Muscle layer of colon (tissue), 2 donors: ENCODE data around the gene ZBTB7A.

Source experiments
- H3K27ac ChIP-seq: one replicate; pipeline ENCODE4 v1.7.0; 2013; ENCODE audit warnings: low read depth, mild to moderate bottlenecking, low read length, moderate library complexity
- H3K27me3 ChIP-seq, 2 donors: one replicate each; pipeline ENCODE4 v1.7.0; 2013; ENCODE audit warnings: low read length in 2 of 2, mild to moderate bottlenecking in 2 of 2; ENCODE audit not compliant: insufficient read depth in 2 of 2, control insufficient read depth in 1 of 2
- H3K36me3 ChIP-seq: one replicate; pipeline ENCODE4 v1.7.0; 2013; ENCODE audit warnings: mild to moderate bottlenecking, low read length; ENCODE audit not compliant: insufficient read depth
- H3K4me1 ChIP-seq: one replicate; pipeline ENCODE4 v1.7.0; 2013; ENCODE audit warnings: mild to moderate bottlenecking, low read length; ENCODE audit not compliant: insufficient read depth
- H3K4me3 ChIP-seq, 2 donors: one replicate each; pipeline ENCODE4 v1.7.0; 2013; ENCODE audit warnings: low read length in 2 of 2, low read depth in 1 of 2, mild to moderate bottlenecking in 1 of 2, moderate library complexity in 1 of 2
- H3K9ac ChIP-seq: one replicate; pipeline ENCODE4 v1.7.0; 2013; ENCODE audit warnings: low read length
- H3K9me3 ChIP-seq: one replicate; pipeline ENCODE4 v1.7.0; 2013; ENCODE audit warnings: mild to moderate bottlenecking, low read length
- donor health status: abdominal sarcoma.
- donor health status: Adenocarcinoma of cecum.

Gene ZBTB7A

DNA sequence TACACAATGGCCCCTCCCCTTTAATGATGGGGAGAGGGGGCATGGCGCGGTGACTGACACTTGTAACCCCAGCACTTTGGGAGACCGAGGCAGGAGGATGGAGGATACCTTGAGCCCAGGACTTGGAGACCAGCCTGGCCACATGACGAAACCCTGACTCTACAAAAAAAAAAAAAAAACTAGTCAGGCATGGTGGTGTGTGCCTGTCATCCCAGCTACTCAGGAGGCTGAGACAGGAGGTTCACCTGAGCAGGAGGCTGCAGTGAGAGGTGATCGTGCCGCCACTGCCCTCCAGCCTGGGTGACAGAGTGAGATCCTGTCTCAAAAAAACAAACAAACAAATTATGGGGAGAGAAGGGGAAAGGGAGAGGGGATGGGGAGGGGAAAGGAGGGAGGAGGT, 13.8 kb upstream of the ZBTB7A start:
- Histone ChIP-seq H3K36me3 (no peaks in the 10 kb centered on the region), H3K4me3 (no peak overlapping the region), H3K9me3 (no peaks in the 10 kb centered on the region), H3K4me1 (peaks cover 18% of the 10 kb centered on the region), H3K27me3 (no peaks in the 10 kb centered on the region), H3K9ac (no peak overlapping the region), H3K27ac (no peak overlapping the region)

DNA sequence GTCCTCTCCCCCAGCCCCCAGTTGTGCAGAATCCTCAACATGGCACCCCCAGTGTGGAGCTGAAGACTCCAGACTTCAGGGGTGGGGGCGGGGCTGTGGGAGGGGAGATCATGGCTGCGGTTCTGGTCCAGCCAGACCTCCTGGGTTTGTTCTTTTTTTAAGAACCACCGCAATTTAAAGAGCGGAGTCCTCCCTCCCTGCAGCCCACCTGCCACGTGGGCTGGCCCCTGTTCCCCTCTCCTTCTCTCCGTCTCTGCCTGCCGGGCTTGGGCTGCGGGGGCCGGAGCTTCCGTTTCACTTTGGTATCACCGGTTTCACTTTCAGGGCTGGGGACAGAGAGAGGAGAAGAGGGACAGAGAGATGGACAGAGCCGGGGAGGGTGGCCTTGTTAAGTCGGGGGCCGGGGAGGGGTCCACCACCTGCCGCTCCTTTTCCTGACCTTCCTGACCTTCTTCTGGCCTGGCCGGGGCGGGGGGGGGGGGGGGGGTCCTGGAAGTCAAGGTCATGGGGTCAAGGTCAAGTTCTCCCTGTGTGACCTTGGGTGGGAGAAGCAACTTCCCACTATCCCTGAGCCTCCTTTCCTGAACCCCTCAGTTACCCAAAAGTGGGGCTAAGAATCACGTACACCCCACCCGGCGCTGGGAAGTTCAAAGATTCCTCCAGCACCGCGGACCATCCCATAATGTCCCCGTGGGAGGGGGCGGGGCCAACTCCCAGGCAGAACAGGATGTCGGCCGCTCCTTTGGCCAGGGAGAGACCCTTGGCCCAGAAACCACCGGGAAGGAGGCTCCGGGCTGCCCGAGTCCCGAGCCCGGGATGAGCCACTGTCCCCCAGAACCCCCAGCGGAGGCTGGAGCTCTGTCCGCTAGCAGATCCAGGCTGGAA, 11.3 kb upstream of the ZBTB7A start:
- H3K9me3 ChIP-seq: no peaks in the 10 kb centered on the region
- H3K9ac ChIP-seq: no peak overlapping the region
- H3K4me1 ChIP-seq: peaks cover 18% of the 10 kb centered on the region
- peak overlapping the region; percentile 80 for H3K27ac ChIP-seq
- H3K4me3 ChIP-seq: peak overlapping the region; percentile 65 to 67
- H3K36me3 ChIP-seq: no peaks in the 10 kb centered on the region
- no peaks in the 10 kb centered on the region for H3K27me3 ChIP-seq

DNA sequence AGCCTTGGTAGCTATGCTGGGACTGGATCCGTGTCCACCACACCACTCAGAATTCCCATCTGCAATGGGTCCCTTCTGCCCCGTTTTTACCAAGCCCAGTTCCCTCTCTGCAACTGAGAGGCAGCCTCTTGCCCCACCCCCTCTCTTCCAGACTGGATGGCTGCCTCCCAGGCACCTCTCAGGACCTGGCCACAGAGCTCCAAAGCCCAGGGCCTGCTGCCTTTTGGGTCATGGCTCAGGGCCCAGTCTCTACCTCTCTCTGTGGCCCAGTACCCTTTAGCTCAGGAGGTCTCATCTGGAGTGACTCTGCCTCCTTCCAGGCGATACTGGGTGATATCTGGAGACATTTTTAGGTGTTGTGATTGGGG, 10.3 kb upstream of the ZBTB7A start:
- no peak overlapping the region for H3K9ac ChIP-seq
- no peaks in the 10 kb centered on the region for H3K27me3 ChIP-seq
- no peaks in the 10 kb centered on the region for H3K36me3 ChIP-seq
- peak overlapping the region; percentile 80 for H3K27ac ChIP-seq
- H3K4me3 ChIP-seq: no peak overlapping the region
- H3K4me1 ChIP-seq: peaks cover 18% of the 10 kb centered on the region
- no peaks in the 10 kb centered on the region for H3K9me3 ChIP-seq

DNA sequence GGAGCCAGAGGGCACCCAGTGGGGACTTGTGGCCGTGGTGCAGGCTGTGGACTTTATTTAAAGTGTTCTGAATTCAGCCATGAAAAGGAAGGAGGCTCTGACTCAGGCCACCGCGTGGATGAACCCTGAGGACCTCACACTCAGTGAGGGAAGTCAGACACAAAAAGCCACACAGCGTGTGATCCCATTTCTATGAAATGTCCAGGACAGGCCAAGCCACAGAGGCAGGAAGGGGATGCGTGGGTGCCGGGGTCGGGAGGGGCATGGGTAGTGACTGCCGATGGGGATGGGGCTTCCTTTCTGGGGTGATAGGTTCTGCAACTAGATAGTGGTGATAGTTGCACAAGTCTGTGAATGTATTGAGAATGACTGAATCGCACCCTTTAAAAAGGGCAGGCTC, 8.7 kb upstream of the ZBTB7A start:
- H3K9ac ChIP-seq: no peak overlapping the region
- H3K27ac ChIP-seq: no peak overlapping the region
- H3K9me3 ChIP-seq: no peaks in the 10 kb centered on the region
- H3K27me3 ChIP-seq: no peaks in the 10 kb centered on the region
- H3K4me3 ChIP-seq: no peak overlapping the region
- H3K36me3 ChIP-seq: no peaks in the 10 kb centered on the region
- H3K4me1 ChIP-seq: peaks cover 18% of the 10 kb centered on the region

DNA sequence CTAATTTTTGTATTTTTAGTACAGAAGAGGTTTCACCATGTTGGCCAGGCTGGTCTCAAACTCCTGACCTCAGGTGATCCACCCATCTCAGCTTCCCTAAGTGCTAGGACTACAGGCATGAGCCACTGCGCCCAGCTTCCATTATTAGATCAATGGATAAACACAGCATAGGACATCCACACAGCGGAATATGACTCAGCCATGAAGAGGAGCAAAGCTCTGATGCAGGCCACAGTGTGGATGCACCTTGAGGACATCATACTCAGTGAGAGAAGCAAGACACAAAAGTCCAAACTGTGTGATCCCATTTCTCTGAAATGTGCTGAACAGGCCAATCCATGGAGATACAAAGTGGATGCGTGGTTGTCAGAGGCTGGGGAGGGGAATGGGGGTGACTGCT, 4.9 kb upstream of the ZBTB7A start:
- Histone ChIP-seq H3K36me3 (no peaks in the 10 kb centered on the region), H3K27ac (no peak overlapping the region), H3K4me1 (peaks cover 4% of the 10 kb centered on the region), H3K9ac (no peak overlapping the region), H3K9me3 (no peaks in the 10 kb centered on the region), H3K4me3 (no peak overlapping the region), H3K27me3 (no peaks in the 10 kb centered on the region)

DNA sequence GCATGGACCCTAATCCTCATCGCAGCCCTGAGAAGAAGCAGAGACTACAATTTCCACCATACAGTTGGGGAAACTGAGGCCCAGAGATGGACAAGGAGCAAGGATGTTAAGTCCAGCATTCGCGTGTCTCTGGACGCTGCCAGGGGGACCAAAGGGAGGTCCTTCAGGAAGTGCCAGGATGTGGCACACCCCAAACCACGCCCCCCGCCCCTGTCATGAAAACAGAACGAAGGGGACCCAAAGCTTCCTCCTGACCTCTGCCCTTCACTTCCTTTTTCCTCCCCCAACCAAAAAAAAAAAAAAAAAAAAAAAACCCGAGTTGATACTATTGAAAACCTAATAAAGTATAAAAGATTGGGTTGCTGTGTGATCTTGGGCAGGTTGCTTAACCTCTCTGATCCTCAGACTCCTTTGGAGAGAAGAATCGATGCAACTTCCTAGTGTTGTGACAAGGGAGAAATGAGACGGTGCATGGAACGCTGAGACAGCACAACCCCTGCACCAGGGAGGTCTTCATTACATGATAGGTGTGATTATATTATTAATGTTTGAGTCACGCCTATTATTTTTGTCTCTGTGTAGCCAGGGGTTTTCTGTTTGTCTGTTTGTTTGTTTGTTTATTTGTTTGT, 2.7 kb upstream of the ZBTB7A start:
- Histone ChIP-seq H3K4me3 (no peak overlapping the region), H3K4me1 (peaks cover 4% of the 10 kb centered on the region), H3K9me3 (no peaks in the 10 kb centered on the region)

DNA sequence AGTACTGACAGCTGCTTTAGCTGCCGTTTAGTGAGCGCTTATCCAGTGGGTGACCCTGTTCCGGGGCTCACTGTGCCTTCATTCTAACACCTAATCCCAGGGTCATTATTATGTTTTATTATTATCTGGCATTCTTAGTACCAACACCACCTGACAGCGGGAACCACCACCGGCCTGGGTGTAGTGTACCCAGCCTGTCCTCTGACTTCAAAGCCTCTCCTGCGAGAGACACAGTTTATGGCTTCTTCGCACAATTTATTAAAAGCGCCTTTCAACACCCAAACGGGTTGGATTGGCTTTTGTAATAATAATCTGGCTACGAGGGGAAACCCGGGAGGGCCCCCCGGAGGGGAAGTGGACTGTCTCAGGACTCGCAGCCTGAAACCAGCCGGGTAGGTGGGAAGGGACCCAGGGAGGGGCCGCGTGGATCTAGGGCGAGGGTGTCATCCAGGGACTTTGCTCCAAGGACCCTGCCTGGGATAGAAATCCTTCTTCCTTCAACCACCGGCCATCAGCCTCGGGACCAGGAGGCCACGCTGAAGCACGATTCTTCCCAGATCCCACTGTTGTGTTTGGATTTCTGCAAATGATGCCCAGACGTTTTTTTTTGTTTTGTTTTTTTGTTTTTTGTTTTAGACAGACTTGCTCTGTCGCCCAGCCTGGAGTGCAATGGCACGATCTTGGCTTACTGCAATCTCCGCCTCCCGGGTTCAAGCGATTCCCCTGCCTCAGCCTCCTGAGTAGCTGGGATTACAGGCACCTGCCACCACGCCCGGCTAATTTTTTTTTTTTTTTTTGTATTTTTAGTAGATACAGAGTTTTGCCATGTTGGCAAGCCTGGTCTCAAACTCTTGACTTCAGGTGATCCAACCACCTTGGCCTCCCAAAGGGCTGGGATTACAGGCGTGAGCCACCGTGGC, 1.6 kb upstream of the ZBTB7A start:
- peak overlapping the region; percentile 61 to 91 for H3K4me3 ChIP-seq
- no peaks in the 10 kb centered on the region for H3K36me3 ChIP-seq
- peaks cover 12% of the 10 kb centered on the region for H3K4me1 ChIP-seq
- H3K9ac ChIP-seq: peak overlapping the region; percentile 44
- no peaks in the 10 kb centered on the region for H3K27me3 ChIP-seq
- H3K9me3 ChIP-seq: no peaks in the 10 kb centered on the region
- peak overlapping the region; percentile 97 for H3K27ac ChIP-seq

More for the DNA sequence above, 2.7 kb upstream of the ZBTB7A start:
- H3K36me3 ChIP-seq: no peaks in the 10 kb centered on the region
- no peaks in the 10 kb centered on the region for H3K27me3 ChIP-seq
- H3K9ac ChIP-seq: no peak overlapping the region
- H3K27ac ChIP-seq: no peak overlapping the region

DNA sequence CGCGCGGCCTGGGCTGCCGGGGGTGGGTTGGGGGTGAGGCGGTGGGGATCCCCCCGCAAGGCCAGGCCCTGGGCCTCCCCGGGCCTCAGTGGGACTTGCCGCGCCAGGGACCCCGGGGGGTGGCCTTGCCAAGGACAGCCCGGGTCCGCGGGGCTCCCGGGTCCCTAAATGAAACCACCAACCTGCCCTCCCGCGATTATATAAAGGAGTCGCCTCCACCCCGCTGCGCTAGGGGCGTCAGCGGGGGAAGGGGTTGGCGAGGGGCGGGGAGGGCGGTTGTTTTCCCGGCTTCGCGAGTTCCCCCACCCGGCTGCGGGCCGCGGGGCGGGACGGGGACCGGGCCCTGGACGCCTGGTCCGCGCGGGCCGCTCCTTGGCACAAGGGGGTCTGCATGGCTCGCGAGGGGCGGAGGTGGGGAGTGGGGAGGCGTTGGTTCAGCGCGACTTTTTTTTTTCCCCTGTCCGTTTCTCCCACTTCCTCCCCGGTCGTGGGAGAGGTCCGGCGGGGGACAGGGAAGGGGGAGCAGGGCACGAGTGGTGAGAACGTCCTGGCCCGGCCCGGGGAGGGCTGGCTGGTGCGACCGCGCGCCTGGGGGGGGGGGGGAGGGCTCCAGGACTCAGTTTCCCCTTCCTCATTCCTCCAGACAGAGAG, 822 bp upstream of the ZBTB7A start:
- peak overlapping the region; percentile 97 for H3K27ac ChIP-seq
- peak overlapping the region; percentile 61 to 91 for H3K4me3 ChIP-seq
- no peaks in the 10 kb centered on the region for H3K36me3 ChIP-seq
- H3K4me1 ChIP-seq: peaks cover 20% of the 10 kb centered on the region
- H3K9ac ChIP-seq: peak overlapping the region; percentile 44
- no peaks in the 10 kb centered on the region for H3K9me3 ChIP-seq
- H3K27me3 ChIP-seq: no peaks in the 10 kb centered on the region

DNA sequence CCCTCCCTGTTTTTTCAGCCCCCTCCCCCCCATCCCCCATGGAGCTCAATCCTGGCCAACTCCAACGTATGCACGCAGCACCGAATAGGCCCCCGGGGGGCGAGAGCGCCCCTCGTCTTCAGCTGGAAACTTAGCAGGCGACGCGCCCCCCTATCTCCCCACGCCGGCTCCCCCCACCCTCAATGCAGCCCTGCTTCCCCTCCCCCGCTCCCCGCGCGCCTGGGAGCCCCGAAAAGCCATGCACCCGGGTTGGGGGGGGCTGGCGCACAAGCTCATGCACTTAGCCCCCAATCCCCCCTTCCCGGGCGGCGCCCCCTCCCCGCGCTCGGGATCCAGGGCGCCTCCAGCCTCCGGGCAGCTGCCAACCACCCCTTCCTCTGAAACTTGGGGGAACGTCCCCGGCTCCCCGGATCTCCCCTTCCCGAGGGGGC, 508 bp downstream of the ZBTB7A start:
- Histone ChIP-seq H3K4me1 (peaks cover 33% of the 10 kb centered on the region), H3K36me3 (no peaks in the 10 kb centered on the region), H3K9ac (no peak overlapping the region), H3K27ac (peak overlapping the region; percentile 97), H3K27me3 (no peaks in the 10 kb centered on the region), H3K9me3 (no peaks in the 10 kb centered on the region), H3K4me3 (peak overlapping the region; percentile 56 to 93)

DNA sequence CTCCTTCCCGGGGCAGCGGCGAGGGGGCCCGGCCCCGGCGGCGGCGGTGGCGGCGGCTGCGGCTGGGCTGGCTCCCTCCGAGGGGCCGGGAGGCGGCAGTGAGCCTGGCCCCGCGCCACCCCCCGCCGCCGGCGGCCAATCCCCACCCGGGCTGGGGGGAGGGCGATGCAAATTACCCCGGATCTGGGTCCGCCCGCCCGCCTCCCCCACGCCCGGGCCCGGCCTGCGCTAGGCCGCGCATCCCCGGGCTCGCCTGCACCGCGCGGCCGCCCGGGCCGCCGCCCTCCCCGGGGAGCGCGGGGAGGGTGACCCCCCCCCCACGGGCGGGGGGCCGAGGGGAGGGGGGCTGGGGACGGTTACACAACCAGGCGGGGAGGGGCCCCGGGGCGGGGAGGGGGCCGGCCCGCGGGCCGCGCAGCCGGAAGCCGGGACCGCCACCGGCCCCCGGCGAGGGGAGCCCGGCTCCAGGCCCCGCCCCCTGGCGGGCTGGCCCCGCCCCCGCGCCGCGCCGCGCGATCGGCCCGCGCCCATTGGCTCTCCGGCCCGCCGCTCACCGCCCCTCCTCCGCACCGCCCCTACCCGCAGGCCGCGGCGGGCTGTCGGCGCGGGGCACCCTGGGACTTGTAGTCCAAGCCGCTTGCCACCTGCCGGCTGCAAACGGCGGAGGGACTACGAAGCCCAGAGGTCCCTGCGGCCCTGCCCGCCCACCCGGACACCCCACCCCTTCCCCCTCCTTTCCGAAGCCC, 1.1 kb downstream of the ZBTB7A start:
- peak overlapping the region in 1 of 2 donors; percentile 51 for H3K4me3 ChIP-seq
- no peaks in the 10 kb centered on the region for H3K27me3 ChIP-seq
- H3K4me1 ChIP-seq: peaks cover 39% of the 10 kb centered on the region
- no peak overlapping the region for H3K27ac ChIP-seq
- no peaks in the 10 kb centered on the region for H3K9me3 ChIP-seq
- no peaks in the 10 kb centered on the region for H3K36me3 ChIP-seq
- H3K9ac ChIP-seq: no peak overlapping the region
